Superior temporal gyrus (tissue), 1 donor: ENCODE results near the gene C20orf204.
"Not testable (repeated sequence)": the region's sequence is repeated elsewhere in the genome, so short reads cannot be mapped to it uniquely, and the experiment has no call there.

ENCODE experiments used
- DNase-seq: peaks from one replicate; pipeline ENCODE4 v3.0.0-alpha.2; 2016; ENCODE audit errors: extremely low spot score

C20orf204 gene, protein sequence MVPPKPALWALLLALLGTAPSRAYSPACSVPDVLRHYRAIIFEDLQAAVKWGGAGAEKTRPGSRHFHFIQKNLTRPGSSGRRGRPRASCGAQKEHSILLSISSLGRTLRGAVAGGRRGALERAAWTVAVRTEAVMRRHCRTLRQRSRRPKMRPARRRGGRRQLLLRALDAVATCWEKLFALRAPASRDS

DNA sequence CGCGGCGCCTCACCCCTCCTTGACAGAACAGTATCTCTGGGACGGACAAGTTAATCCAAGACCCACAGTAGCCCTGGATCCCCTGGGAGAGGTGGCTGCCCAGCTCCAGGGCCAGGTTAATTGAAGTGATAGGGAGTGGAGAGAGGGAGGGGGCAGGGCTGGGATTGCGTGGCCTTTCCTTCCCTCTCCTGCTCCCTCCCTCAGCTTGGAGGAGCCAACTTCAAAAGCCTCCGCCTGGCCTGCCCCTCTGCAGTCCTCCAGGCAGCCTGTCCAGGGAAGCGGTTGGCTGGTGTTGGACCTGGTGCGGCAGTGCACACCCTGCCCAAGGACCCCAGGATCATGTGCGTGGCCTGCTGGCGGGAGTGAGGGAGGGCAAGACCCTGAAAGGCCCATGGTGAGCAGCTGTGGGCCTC, at the start of gene C20orf204:
C20orf204 (plus strand) TSS at position 250 of the 413 bp plus-strand sequence; CDS start at position 392, 142 bp downstream.
- DNase-seq, result no peak

GRCh38 chr20:64000906-64001305, 35.1 kb upstream of the C20orf204 start:
- no peak for DNase-seq

GRCh38 chr20:64001607-64002011, 34.4 kb upstream of the C20orf204 start:
- DNase-seq, result no peak

GRCh38 chr20:64003960-64004725, 31.8 kb upstream of the C20orf204 start:
- DNase-seq, result no peak

GRCh38 chr20:64005394-64005793, 30.6 kb upstream of the C20orf204 start:
- no peak for DNase-seq

- DNase-seq, result no peak
Measured at GRCh38 chr20:64006490-64006889, 29.5 kb upstream of the C20orf204 start.

DNA sequence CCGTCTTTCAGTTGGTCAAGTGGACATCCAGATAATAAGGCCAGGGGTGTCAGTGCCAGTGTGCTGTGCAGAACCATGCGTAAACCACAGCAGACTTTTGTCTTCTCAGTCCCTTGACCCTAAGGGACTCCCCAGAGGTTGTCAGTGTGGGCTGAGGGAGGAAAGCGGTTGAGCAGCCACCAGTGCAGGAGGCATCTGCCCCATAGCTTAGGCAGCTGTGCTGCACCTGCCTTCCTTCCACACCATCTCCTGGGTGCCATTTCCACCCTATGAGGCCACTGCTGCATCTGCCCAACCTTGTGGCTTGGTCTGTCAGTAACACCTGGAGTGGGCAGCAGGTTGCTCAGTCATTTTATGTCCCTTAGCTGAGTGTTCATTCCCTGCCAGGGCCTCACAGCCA, 29.1 kb upstream of the C20orf204 start:
- DNase-seq, result no peak

DNA sequence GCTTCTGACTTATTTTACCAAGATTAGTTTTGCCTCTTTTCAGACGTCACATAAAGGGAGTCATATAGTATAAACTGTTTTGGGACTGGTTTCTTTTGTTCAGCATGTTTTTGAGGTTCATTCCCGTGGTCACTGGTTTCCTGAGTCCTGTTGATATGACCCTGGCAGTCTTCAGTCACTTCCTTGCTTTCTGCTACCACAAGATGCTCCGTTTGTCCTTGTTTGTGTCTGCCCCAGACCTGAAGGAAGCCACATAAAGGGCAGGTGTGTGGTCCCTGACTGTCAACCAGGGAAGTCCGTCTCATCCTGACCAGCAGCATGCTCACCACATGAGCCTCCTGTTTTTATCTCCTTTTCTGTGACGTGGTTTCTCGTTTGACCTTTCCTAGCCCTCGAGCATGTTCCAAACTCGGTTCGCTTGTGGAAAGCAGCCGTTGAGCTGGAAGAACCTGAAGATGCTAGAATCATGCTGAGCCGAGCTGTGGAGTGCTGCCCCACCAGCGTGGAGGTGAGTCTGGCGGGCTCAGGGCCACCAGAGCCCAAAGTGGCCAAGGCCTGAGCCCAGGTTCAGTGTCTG, 26.1 kb upstream of the C20orf204 start:
- no peak for DNase-seq

DNA sequence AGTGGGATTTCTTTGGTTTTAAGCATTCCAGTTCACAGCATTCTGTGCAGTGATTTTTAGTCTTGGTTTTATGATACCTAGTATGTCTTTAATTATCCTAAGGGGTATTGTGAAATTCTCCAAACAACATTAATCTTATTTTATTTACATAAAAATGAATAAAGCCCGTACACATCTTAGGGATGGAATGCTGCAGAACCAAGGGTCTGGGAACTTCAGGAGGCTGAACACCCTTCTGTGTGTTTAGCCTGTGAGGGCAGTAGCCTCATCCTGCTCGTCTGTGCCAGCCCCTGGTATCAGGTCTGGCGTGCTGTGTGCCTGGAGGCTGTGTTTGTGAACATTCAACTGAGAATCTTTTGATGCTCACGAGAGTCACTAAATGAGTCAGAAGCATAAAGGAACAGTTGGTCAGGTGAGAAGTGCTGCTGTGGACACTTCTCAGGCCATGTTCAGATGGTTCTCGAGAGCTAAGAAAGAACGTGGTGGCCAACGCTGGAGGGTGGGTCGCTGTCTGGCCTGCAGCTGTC, 25.2 kb upstream of the C20orf204 start:
- DNase-seq, result no peak

DNA sequence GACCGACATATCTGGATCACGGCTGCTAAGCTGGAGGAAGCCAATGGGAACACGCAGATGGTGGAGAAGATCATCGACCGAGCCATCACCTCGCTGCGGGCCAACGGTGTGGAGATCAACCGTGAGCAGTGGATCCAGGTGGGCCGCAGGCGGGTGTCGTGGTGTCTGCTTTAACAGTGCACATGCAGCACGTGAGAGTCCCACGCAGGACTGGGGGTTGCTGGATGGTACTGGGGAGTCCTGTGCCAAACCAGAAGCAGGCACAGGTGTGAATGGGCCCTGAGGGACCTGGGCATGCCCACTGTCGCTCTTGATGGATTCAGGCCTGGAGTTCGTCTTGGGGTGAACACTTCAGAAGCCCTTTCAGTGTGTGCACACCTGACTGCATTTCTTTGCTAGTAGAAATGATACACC, 24.6 kb upstream of the C20orf204 start:
- DNase-seq, result no peak

DNA sequence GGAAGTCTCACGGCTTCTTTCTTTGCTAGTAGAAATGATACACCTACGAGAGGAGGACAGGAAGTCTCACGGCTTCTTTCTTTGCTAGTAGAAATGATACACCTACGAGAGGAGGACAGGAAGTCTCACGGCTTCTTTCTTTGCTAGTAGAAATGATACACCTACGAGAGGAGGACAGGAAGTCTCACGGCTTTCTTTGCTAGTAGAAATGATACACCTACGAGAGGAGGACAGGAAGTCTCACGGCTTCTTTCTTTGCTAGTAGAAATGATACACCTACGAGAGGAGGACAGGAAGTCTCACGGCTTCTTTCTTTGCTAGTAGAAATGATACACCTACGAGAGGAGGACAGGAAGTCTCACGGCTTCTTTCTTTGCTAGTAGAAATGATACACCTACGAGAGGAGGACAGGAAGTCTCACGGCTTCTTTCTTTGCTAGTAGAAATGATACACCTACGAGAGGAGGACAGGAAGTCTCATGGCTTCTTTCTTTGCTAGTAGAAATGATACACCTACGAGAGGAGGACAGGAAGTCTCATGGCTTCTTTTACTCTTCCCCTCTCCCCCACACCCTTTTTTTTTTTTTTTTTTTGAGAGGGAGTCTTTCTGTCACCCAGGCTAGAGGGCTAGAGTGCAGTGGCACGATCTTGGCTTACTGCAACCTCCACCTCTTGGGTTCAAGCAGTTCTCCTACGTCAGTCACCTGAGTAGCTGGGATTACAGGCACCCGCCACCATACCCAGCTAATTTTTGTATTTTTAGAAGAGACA, 23.4 kb upstream of the C20orf204 start:
- not testable (repeated sequence) for DNase-seq

DNA sequence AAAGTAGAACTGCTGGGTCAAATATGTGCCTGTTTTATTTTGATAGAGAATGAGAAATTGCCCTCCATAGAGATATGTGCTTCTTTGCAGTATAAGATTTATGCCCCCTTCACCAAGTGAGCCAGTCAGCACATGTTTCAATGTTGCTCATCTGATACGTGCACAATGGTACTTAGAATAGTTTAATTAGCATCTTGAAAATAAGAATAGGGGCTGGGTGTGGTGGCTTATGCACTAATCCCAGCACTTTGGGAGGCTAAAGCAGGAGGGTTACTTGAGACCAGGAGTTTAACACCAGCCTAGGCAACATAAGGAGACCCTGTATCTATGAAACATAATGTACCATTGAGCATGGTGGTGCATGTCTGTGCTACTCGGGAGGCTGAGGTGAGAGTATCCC, 20.3 kb upstream of the C20orf204 start:
- DNase-seq, result no peak

GRCh38 chr20:64021124-64021975, 14.6 kb upstream of the C20orf204 start:
- no peak for DNase-seq

DNA sequence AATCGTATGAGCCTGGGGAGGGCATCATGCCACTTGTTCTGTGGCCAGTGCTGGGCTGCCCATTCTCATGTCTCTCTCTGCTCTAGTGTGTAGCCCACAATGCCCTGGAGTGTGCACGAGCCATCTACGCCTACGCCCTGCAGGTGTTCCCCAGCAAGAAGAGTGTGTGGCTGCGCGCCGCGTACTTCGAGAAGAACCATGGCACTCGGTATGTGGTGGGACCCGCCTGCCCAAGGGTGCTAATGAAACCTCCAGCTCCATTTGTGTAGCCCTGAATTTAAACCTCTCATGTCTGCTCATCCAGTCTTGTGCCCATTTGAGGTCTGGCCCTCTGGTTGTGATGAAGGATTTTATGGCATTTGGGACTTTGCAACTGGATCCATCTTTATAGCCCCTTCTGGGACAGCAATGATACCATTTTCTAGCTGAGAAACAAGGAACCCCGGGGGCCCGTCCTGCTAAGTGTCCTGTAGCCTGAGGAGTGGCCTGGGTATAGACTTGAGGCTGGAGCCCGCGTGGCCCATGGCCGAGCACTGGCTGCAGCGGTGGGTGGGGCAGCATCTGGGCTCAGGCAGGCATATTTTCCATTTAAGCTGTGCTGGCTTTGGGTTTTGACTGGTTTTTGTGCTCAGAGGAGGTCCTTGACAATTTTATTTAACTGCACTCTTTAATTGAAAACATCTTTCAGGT, 13.2 kb upstream of the C20orf204 start:
- DNase-seq, result no peak

DNA sequence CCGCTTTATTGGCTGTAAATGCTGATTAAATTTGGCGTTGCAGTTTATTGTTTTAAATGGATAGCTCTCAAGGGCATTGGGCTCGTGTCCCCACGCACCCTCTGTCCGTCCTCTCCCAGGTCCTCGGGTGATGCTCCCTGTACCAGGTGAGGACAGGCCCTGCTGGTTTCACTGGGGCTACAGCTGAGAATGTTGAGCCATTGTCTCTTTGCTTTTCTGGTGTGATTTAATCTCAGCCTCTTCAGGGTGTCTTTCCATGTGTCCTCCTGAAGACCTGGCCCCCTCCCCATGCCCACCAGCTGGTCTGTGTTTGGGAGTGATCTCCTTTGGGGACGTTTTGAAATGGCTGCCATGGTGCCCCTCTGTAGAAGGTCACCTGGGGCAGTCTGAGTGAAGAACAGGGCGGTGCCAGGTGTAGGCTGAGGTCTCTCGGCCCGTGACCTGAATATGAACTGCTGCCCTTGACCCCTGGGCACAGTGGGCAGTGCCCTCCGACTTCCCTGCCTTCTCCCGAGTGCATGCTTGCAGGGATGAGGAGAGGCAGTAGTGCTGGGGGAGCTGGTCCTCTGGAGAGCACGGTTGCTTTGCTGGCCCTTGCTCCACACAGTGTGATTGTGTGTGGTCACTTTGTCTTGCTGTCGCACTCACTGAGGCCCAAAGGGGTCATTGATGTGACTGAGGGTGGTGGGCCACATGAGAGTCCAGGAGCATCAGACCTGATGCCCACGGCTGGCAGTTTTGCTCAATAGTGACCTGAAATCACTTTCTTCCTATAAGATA, 12.4 kb upstream of the C20orf204 start:
- no peak for DNase-seq

GRCh38 chr20:64024141-64024990, 11.6 kb upstream of the C20orf204 start:
- no peak for DNase-seq

- no peak for DNase-seq
Measured at GRCh38 chr20:64025101-64025825, 10.7 kb upstream of the C20orf204 start.

- no peak for DNase-seq
Measured at GRCh38 chr20:64025826-64026412, 10.1 kb upstream of the C20orf204 start.
